Measurements from ENCODE around the gene MCCD1.

The MCCD1 gene

GRCh38 chr6:31543639-31544038, 14.9 kb downstream of the MCCD1 start:
- no peak for DNase-seq (ENCODE audit: low spot score)

- no peak for DNase-seq (ENCODE audit: low spot score)
These were observed 15.9 kb downstream of the MCCD1 start for GRCh38 chr6:31544676-31545075.

GRCh38 chr6:31545291-31545690, 16.5 kb downstream of the MCCD1 start:
- no peak for DNase-seq (ENCODE audit: low spot score)

GRCh38 chr6:31546339-31546957, 17.7 kb downstream of the MCCD1 start, which contains the start of gene ATP6V1G2:
ATP6V1G2 (minus strand) TSS chr6:31546608; CDS start chr6:31546559, 49 bp downstream.
- DNase-seq (ENCODE audit: low spot score), result peak; percentile 88

- peak; percentile 89 for DNase-seq (ENCODE audit: low spot score)
These were observed 18.4 kb downstream of the MCCD1 start, which contains the start of gene NFKBIL1 for GRCh38 chr6:31546958-31547726. NFKBIL1 (plus strand) TSS chr6:31547608; CDS start chr6:31547695, 87 bp downstream.

GRCh38 chr6:31547727-31548543, 19.2 kb downstream of the MCCD1 start:
- DNase-seq (ENCODE audit: low spot score), result no peak

GRCh38 chr6:31548544-31548873, 19.7 kb downstream of the MCCD1 start:
- no peak for DNase-seq (ENCODE audit: low spot score)

- peak; percentile 78 for DNase-seq (ENCODE audit: low spot score)
These were observed 22.6 kb downstream of the MCCD1 start for GRCh38 chr6:31551371-31551770.

- no peak for DNase-seq (ENCODE audit: low spot score)
These were observed 27.5 kb downstream of the MCCD1 start for GRCh38 chr6:31556307-31556706.

- DNase-seq (ENCODE audit: low spot score), result no peak
These were observed 28.9 kb downstream of the MCCD1 start for GRCh38 chr6:31557443-31558317.

- no peak for DNase-seq (ENCODE audit: low spot score)
These were observed 29.5 kb downstream of the MCCD1 start for GRCh38 chr6:31558318-31558625.

GRCh38 chr6:31558631-31559500, 30.1 kb downstream of the MCCD1 start:
- peak; percentile 69 for DNase-seq (ENCODE audit: low spot score)

- DNase-seq (ENCODE audit: low spot score), result no peak
These were observed 30.8 kb downstream of the MCCD1 start for GRCh38 chr6:31559606-31559957.

GRCh38 chr6:31559958-31560696, 31.4 kb downstream of the MCCD1 start:
- peak; percentile 58 for DNase-seq (ENCODE audit: low spot score)

- no peak for DNase-seq (ENCODE audit: low spot score)
These were observed 31.9 kb downstream of the MCCD1 start for GRCh38 chr6:31560697-31561058.

- DNase-seq (ENCODE audit: low spot score), result no peak
These were observed 39.0 kb downstream of the MCCD1 start for GRCh38 chr6:31567531-31568370.

- peak; percentile 83 for DNase-seq (ENCODE audit: low spot score)
These were observed 39.8 kb downstream of the MCCD1 start for GRCh38 chr6:31568537-31568961.

GRCh38 chr6:31569861-31570536, 41.2 kb downstream of the MCCD1 start:
- DNase-seq (ENCODE audit: low spot score), result no peak

Measured in CD4-positive, alpha-beta T cell treated with Interleukin-15 for 4 hours (primary cell).